HG03439 (cell line): Measurements from ENCODE around the gene PDE4D.

ENCODE experiments used
- ATAC-seq: cut with Tn5 transposase; IDR thresholded peaks from one replicate; pipeline ENCODE4 v1.9.1; 2021; ENCODE audit warnings: mild to moderate bottlenecking, moderate library complexity; ENCODE audit not compliant: unreplicated experiment

PDE4D gene

GRCh38 chr5:59532979-59533729 is 360.4 kb downstream of the PDE4D start:
- ATAC-seq, result no peak

- no peak for ATAC-seq
Measured at GRCh38 chr5:59529239-59529638, 364.3 kb downstream of the PDE4D start.

GRCh38 chr5:59528202-59528862 is 365.2 kb downstream of the PDE4D start:
- ATAC-seq, result no peak

DNA sequence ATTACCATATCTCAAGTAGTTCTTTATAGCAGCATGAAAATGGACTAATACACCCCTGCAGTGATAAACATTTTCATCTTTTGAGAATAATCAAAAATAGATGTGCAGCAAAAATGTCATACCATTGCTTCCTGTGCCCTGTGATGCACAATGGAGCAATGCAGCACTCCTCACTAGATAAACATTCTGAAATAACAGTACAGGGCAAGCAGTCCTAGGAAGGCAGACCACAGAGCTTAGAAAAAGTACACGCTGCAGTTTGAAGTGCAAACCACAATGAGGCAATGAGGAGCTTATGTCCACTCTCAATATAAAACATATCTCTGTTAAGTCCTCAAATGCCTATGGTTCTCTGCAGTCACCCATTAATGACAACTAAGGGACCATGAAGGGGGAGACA is 367.6 kb downstream of the PDE4D start:
- ATAC-seq, result no peak

GRCh38 chr5:59525311-59525710 is 368.2 kb downstream of the PDE4D start:
- ATAC-seq, result no peak

DNA sequence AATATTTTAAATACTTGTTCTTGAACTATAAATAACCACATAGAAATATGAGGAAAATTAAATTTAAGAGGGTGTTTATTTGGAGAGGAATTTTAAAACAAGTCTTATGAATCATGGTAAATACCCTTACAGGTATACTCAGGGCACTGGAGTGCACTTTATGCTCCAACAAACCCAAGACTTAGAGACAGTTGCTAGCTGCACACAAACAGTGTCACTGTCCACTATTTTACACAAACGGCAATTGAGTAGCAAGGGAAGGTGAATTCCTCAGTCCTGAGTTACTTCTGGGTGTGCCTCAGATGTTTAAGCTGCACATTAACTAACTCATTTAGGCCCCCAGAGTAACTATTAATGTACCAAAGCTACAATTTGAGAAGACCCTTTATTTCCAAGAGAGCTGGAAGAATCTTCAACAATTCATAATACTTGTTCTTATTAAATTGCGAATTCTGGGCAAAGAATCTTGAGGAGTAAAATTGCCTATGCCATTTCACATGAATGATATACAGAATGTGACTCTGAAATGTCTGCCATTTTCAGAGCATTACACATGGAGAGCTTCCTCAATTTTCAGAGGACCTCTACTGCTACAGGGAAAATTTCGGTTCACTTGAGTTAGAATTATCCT is 371.2 kb downstream of the PDE4D start:
- ATAC-seq, result no peak

- ATAC-seq, result no peak
Measured at GRCh38 chr5:59521476-59521875, 372.1 kb downstream of the PDE4D start.

DNA sequence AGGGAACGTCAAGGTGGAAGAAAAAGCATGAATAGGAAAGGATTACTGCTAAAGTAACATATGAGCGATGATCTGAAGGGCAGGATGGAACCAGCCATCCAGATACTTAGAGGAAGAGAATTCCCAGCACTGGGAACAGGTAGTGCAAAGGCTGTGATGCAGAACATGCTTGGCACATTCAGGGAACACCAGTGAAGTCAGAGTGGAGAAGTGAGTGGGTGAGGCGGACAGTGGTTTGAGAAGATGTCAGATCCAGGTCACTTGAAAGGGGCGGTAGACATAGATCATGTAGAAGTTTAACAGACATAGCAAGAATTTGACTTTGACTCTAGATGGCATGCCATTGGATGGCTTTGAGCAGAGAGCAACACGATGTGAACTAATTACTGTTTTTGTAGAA is 374.2 kb downstream of the PDE4D start:
- ATAC-seq, result no peak

DNA sequence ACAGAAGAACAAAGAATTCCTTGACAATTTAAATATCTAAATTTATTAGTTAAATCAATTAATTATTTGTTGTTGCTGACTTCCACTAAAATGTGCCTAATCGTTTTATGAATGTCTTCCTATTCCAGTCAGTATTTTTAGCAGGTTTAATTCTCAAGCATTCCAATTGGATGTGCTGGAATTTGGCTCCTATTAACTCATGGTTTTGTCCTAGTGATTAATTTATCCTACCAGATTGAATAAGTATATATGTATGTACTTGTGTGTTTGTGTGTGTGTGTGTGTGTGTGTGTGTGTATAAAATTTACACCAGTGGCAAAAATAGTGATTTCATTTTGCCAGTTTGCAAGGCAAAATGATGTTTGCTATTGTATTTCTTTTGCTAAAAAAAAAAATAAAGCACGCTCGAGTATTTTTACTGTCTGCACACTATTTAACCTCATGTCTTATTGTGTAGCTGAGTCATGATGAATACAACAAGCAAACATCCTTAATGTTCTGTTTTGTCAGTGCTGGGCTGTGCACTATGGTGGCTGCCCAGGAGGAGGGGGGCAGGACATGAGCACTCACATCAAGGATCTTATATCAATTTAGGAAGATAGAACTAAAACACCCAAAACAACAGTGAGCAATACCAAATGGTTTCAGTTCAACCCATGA is 375.5 kb downstream of the PDE4D start:
- ATAC-seq, result no peak

GRCh38 chr5:59516161-59516560 is 377.4 kb downstream of the PDE4D start:
- no peak for ATAC-seq

DNA sequence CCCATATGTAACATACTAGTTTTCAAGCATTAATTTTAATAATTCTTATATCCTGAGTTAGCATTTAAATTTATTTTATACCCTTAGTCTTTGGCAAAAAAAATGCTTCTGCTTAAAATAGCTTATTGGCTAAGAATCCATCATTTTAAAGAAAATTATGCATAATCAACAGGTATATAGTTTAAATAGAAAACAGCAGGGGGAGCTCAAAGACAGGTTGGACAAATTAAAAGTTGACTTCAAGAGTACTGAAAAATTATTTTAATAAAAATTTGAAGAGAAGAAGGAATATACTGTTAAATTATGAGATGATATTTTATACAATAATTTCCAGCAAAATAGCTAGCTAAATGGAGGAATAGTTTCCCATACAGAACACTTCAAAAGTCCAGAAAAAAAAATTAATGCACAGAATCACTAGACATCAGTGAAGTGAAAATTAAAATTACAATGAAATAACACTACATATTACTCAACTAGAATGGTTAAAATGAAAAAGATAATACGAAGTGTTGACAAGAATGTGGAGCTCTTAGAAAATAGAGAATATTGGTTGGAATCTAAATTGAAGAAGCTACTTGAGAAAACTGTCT is 387.1 kb downstream of the PDE4D start:
- ATAC-seq, result no peak

- no peak for ATAC-seq
Measured at GRCh38 chr5:59504043-59504442, 389.5 kb downstream of the PDE4D start.

DNA sequence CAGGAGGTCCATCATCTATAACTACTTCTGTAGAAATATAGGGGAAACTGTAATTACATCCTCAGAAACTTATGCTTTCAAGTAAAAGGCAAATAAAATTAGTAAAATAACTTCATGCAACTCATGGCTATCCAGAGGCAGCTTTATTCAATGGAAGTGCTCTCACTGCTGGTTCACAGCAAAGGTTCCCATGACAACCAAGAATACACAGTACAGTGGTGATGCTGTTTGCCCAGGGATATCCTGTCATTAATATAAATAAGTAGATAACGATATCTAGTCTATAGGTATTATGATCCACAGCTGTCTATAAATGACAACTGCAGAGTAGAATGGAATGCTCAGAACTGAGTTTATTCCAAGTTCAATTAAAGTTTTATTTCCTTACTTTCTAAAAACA is 390.3 kb downstream of the PDE4D start:
- no peak for ATAC-seq

DNA sequence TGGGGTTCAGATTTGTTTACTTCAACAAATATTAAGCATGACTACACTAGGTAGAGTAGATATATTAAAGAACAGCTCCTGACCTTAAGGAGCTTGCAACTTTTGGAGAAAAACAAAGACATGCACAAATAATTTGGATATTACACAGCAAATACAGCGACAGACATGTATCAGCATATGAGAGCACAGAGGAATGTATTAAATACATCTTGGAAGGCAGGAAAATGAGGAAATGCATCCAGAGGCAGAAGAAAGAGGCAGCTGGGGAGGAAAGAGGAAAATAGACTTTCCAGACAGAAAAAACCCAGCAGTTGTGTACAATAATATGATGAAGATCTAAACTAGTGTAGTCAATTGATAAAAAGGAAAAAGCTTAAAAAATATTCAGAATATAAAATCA is 392.2 kb downstream of the PDE4D start:
- no peak for ATAC-seq

DNA sequence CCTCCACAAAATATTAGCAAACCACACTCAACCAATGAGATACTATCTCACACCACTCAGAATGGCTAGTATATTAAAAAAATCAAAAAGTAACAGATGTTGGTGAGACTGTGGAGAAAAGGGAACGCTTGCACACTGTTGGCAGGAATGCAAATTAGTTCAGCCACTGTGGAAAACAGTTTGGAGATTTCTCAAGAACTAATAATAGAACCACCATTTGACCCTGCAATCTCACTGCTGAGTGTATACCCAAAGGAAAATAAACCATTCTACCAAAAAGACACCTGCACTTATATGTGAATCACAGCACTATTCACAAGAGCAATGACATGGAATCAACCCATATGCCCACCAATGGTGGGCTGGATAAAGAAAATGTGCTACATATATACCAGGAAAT is 393.5 kb downstream of the PDE4D start:
- ATAC-seq, result no peak

- ATAC-seq, result no peak
Measured at GRCh38 chr5:59497207-59497606, 396.3 kb downstream of the PDE4D start.

GRCh38 chr5:59496524-59497134 is 396.9 kb downstream of the PDE4D start:
- no peak for ATAC-seq

DNA sequence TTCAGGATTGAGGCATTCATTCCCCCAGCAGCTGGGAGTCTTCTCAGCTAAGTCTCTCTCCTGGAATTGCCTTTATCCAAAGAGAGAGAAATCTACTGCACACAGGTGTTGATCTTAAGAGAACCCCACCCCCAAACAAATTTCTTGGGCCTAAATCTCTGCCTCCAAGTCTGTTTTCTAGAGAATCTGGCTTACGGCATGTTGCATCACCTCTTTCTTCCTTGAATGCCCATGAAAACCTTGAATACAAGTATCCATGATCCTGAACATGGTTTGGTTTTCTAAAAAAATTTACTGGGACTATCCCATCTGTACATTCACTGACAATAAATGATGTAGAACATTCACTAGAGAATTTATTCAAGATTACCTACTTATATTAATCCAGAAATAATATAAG is 401.6 kb downstream of the PDE4D start:
- no peak for ATAC-seq

DNA sequence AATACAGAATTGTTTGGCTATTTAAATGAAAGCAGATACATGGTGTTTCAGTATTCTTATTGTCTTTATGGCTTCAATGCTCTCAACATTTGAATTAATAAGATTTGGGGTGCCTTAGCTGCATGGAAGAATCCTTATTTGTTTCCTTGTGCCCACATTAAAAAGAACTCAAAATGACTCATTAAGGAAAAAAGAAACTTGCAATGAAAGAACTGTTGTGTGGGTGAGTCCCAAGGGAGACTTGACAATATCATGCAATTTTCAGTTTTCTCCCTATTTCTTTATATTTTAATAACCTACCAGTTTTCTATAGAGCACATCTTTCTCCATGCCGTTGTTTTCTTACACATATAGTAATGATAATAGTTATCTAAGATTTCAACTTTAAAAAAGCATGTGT is 404.0 kb downstream of the PDE4D start:
- ATAC-seq, result no peak

GRCh38 chr5:59487772-59488729 is 405.5 kb downstream of the PDE4D start:
- no peak for ATAC-seq
